ENCODE data around the gene MBD3.
A peak's percentile ranks its signal among the peaks of the same experiment; 100 is the strongest.

The MBD3 gene

GRCh38 chr19:1602091-1602707 is 9.5 kb upstream of the MBD3 start:
- Histone ChIP-seq H3K9ac (ENCODE audit: low read depth, low read length, poor library complexity) (no peak overlapping the region), H3K4me1 (ENCODE audit: control insufficient read depth in 2 of 2, insufficient read depth in 1 of 2, low read depth in 1 of 2, low read length in 2 of 2) (peaks cover 9 to 10% of the 10 kb centered on the region in 2 donors), H2BK15ac (ENCODE audit: low read length) (no peak overlapping the region), H2BK5ac (ENCODE audit: low read length) (no peak overlapping the region), H2BK120ac (ENCODE audit: low read depth, low read length) (no peak overlapping the region), H2AK5ac (ENCODE audit: low read depth, low read length) (no peak overlapping the region), H3K23ac (ENCODE audit: low read depth, low read length, poor library complexity) (peak overlapping the region; percentile 43), H3K4me3 (ENCODE audit: low read length in 2 of 2) (no peak overlapping the region), H3K9me3 (replicated peaks in 1 of 2; ENCODE audit: control insufficient read depth in 2 of 2, insufficient read depth in 1 of 2, low read depth in 1 of 2, low read length in 2 of 2) (no peaks in the 10 kb centered on the region), H3K36me3 (replicated peaks in 1 of 2; ENCODE audit: control insufficient read depth in 2 of 2, insufficient read depth in 2 of 2, low read length in 2 of 2) (peaks cover 21 to 34% of the 10 kb centered on the region in 2 donors), H3K18ac (ENCODE audit: low read length) (no peak overlapping the region), H3K4ac (ENCODE audit: low read length) (no peak overlapping the region), H4K91ac (ENCODE audit: low read depth, low read length, poor library complexity) (no peak overlapping the region), H3K14ac (ENCODE audit: low read length) (no peak overlapping the region), H4K8ac (ENCODE audit: low read depth, low read length) (no peak overlapping the region), H3K79me1 (ENCODE audit: low read depth, low read length) (peaks cover 20% of the 10 kb centered on the region), H2AFZ (ENCODE audit: low read length) (no peak overlapping the region), H3K4me2 (ENCODE audit: insufficient read depth, low read length, poor library complexity, severe bottlenecking) (no peak overlapping the region), H3K27ac (replicated peaks; ENCODE audit: low read length) (no peak overlapping the region), H2BK12ac (ENCODE audit: low read length) (no peak overlapping the region), H3K27me3 (ENCODE audit: control insufficient read depth in 3 of 3, insufficient read depth in 3 of 3, low read depth in 1 of 3, low read length in 3 of 3) (no peaks in the 10 kb centered on the region)
- DNase-seq (ENCODE audit: low spot score) = no peak
- no CpG with 5 or more reads among the region's 21 CpGs for WGBS, 2 donors (ENCODE audit: extremely low coverage in 2 of 2, insufficient read length in 2 of 2, insufficient replicate concordance in 1 of 2)

- H3K4me3 ChIP-seq (ENCODE audit: low read length in 2 of 2) = no peak overlapping the region
- H3K18ac ChIP-seq (ENCODE audit: low read length) = no peak overlapping the region
- no peak overlapping the region for H3K4me2 ChIP-seq (ENCODE audit: insufficient read depth, low read length, poor library complexity, severe bottlenecking)
- no CpG with 5 or more reads among the region's 14 CpGs for WGBS, 2 donors (ENCODE audit: extremely low coverage in 2 of 2, insufficient read length in 2 of 2, insufficient replicate concordance in 1 of 2)
- no peak overlapping the region for H2AK5ac ChIP-seq (ENCODE audit: low read depth, low read length)
- H2BK5ac ChIP-seq (ENCODE audit: low read length) = no peak overlapping the region
- H3K27ac ChIP-seq (replicated peaks; ENCODE audit: low read length) = no peak overlapping the region
- no peaks in the 10 kb centered on the region for H3K27me3 ChIP-seq (ENCODE audit: control insufficient read depth in 3 of 3, insufficient read depth in 3 of 3, low read depth in 1 of 3, low read length in 3 of 3)
- no peak overlapping the region for H2AFZ ChIP-seq (ENCODE audit: low read length)
- no peak overlapping the region for H2BK12ac ChIP-seq (ENCODE audit: low read length)
- no peak overlapping the region for H2BK120ac ChIP-seq (ENCODE audit: low read depth, low read length)
- H3K14ac ChIP-seq (ENCODE audit: low read length) = no peak overlapping the region
- no peak overlapping the region for H3K9ac ChIP-seq (ENCODE audit: low read depth, low read length, poor library complexity)
- no peak overlapping the region for H3K23ac ChIP-seq (ENCODE audit: low read depth, low read length, poor library complexity)
- H3K9me3 ChIP-seq (replicated peaks in 1 of 2; ENCODE audit: control insufficient read depth in 2 of 2, insufficient read depth in 1 of 2, low read depth in 1 of 2, low read length in 2 of 2) = no peaks in the 10 kb centered on the region
- H2BK15ac ChIP-seq (ENCODE audit: low read length) = no peak overlapping the region
- peaks cover 21 to 40% of the 10 kb centered on the region in 2 donors for H3K36me3 ChIP-seq (replicated peaks in 1 of 2; ENCODE audit: control insufficient read depth in 2 of 2, insufficient read depth in 2 of 2, low read length in 2 of 2)
- no peak for DNase-seq (ENCODE audit: low spot score)
- H3K4me1 ChIP-seq (ENCODE audit: control insufficient read depth in 2 of 2, insufficient read depth in 1 of 2, low read depth in 1 of 2, low read length in 2 of 2) = peaks cover 9 to 10% of the 10 kb centered on the region in 2 donors
- H3K4ac ChIP-seq (ENCODE audit: low read length) = no peak overlapping the region
- no peak overlapping the region for H4K91ac ChIP-seq (ENCODE audit: low read depth, low read length, poor library complexity)
- H3K79me1 ChIP-seq (ENCODE audit: low read depth, low read length) = peaks cover 20% of the 10 kb centered on the region
- H4K8ac ChIP-seq (ENCODE audit: low read depth, low read length) = no peak overlapping the region
Observed at GRCh38 chr19:1601613-1602064, 9.0 kb upstream of the MBD3 start.

- H3K27me3 ChIP-seq (ENCODE audit: control insufficient read depth in 3 of 3, insufficient read depth in 3 of 3, low read depth in 1 of 3, low read length in 3 of 3) = no peaks in the 10 kb centered on the region
- H3K36me3 ChIP-seq (replicated peaks in 1 of 2; ENCODE audit: control insufficient read depth in 2 of 2, insufficient read depth in 2 of 2, low read length in 2 of 2) = peaks cover 23 to 51% of the 10 kb centered on the region in 2 donors
- no peak overlapping the region for H4K8ac ChIP-seq (ENCODE audit: low read depth, low read length)
- no peak overlapping the region for H3K14ac ChIP-seq (ENCODE audit: low read length)
- no peak overlapping the region for H3K27ac ChIP-seq (replicated peaks; ENCODE audit: low read length)
- no peak overlapping the region for H3K4me2 ChIP-seq (ENCODE audit: insufficient read depth, low read length, poor library complexity, severe bottlenecking)
- no peaks in the 10 kb centered on the region for H3K9me3 ChIP-seq (replicated peaks in 1 of 2; ENCODE audit: control insufficient read depth in 2 of 2, insufficient read depth in 1 of 2, low read depth in 1 of 2, low read length in 2 of 2)
- H3K23ac ChIP-seq (ENCODE audit: low read depth, low read length, poor library complexity) = peak overlapping the region; percentile 43
- peaks cover 4 to 7% of the 10 kb centered on the region in 2 donors for H3K4me1 ChIP-seq (ENCODE audit: control insufficient read depth in 2 of 2, insufficient read depth in 1 of 2, low read depth in 1 of 2, low read length in 2 of 2)
- H2BK5ac ChIP-seq (ENCODE audit: low read length) = no peak overlapping the region
- no peak overlapping the region for H3K18ac ChIP-seq (ENCODE audit: low read length)
- no peak overlapping the region for H2BK15ac ChIP-seq (ENCODE audit: low read length)
- peaks cover 15% of the 10 kb centered on the region for H3K79me1 ChIP-seq (ENCODE audit: low read depth, low read length)
- DNase-seq (ENCODE audit: low spot score) = no peak
- H2BK120ac ChIP-seq (ENCODE audit: low read depth, low read length) = no peak overlapping the region
- H4K91ac ChIP-seq (ENCODE audit: low read depth, low read length, poor library complexity) = no peak overlapping the region
- no peak overlapping the region for H3K4me3 ChIP-seq (ENCODE audit: low read length in 2 of 2)
- no peak overlapping the region for H2AK5ac ChIP-seq (ENCODE audit: low read depth, low read length)
- no CpG with 5 or more reads among the region's 15 CpGs for WGBS, 2 donors (ENCODE audit: extremely low coverage in 2 of 2, insufficient read length in 2 of 2, insufficient replicate concordance in 1 of 2)
- no peak overlapping the region for H3K4ac ChIP-seq (ENCODE audit: low read length)
- H2BK12ac ChIP-seq (ENCODE audit: low read length) = no peak overlapping the region
- H3K9ac ChIP-seq (ENCODE audit: low read depth, low read length, poor library complexity) = no peak overlapping the region
- H2AFZ ChIP-seq (ENCODE audit: low read length) = no peak overlapping the region
Observed at GRCh38 chr19:1599460-1599846, 6.8 kb upstream of the MBD3 start.

GRCh38 chr19:1598777-1599459 is 6.3 kb upstream of the MBD3 start:
- H3K4me1 ChIP-seq (ENCODE audit: control insufficient read depth in 2 of 2, insufficient read depth in 1 of 2, low read depth in 1 of 2, low read length in 2 of 2) = peaks cover 3 to 7% of the 10 kb centered on the region in 2 donors
- no peak overlapping the region for H2BK120ac ChIP-seq (ENCODE audit: low read depth, low read length)
- no peak overlapping the region for H3K4me2 ChIP-seq (ENCODE audit: insufficient read depth, low read length, poor library complexity, severe bottlenecking)
- H3K27ac ChIP-seq (replicated peaks; ENCODE audit: low read length) = no peak overlapping the region
- no peak for DNase-seq (ENCODE audit: low spot score)
- peaks cover 23 to 55% of the 10 kb centered on the region in 2 donors for H3K36me3 ChIP-seq (replicated peaks in 1 of 2; ENCODE audit: control insufficient read depth in 2 of 2, insufficient read depth in 2 of 2, low read length in 2 of 2)
- no peak overlapping the region for H2AFZ ChIP-seq (ENCODE audit: low read length)
- peak overlapping the region; percentile 43 for H3K23ac ChIP-seq (ENCODE audit: low read depth, low read length, poor library complexity)
- peak overlapping the region in 1 of 2 donors; percentile 58 for H3K4me3 ChIP-seq (ENCODE audit: low read length in 2 of 2)
- H3K27me3 ChIP-seq (ENCODE audit: control insufficient read depth in 3 of 3, insufficient read depth in 3 of 3, low read depth in 1 of 3, low read length in 3 of 3) = no peaks in the 10 kb centered on the region
- no peak overlapping the region for H2AK5ac ChIP-seq (ENCODE audit: low read depth, low read length)
- peaks cover 15% of the 10 kb centered on the region for H3K79me1 ChIP-seq (ENCODE audit: low read depth, low read length)
- no peak overlapping the region for H3K9ac ChIP-seq (ENCODE audit: low read depth, low read length, poor library complexity)
- H3K9me3 ChIP-seq (replicated peaks in 1 of 2; ENCODE audit: control insufficient read depth in 2 of 2, insufficient read depth in 1 of 2, low read depth in 1 of 2, low read length in 2 of 2) = no peaks in the 10 kb centered on the region
- no peak overlapping the region for H2BK15ac ChIP-seq (ENCODE audit: low read length)
- no peak overlapping the region for H4K8ac ChIP-seq (ENCODE audit: low read depth, low read length)
- H2BK12ac ChIP-seq (ENCODE audit: low read length) = no peak overlapping the region
- no peak overlapping the region for H3K4ac ChIP-seq (ENCODE audit: low read length)
- WGBS, 2 donors (ENCODE audit: extremely low coverage in 2 of 2, insufficient read length in 2 of 2, insufficient replicate concordance in 1 of 2) = no CpG with 5 or more reads among the region's 20 CpGs
- H3K18ac ChIP-seq (ENCODE audit: low read length) = no peak overlapping the region
- peak overlapping the region; percentile 82 for H2BK5ac ChIP-seq (ENCODE audit: low read length)
- H4K91ac ChIP-seq (ENCODE audit: low read depth, low read length, poor library complexity) = no peak overlapping the region
- H3K14ac ChIP-seq (ENCODE audit: low read length) = no peak overlapping the region

Measured in neuronal stem cell (in vitro differentiated cells).